Measurements from ENCODE around the gene IL16.
"Not testable (repeated sequence)": the region's sequence is repeated elsewhere in the genome, so short reads cannot be mapped to it uniquely, and the experiment has no call there.

The IL16 gene

DNA sequence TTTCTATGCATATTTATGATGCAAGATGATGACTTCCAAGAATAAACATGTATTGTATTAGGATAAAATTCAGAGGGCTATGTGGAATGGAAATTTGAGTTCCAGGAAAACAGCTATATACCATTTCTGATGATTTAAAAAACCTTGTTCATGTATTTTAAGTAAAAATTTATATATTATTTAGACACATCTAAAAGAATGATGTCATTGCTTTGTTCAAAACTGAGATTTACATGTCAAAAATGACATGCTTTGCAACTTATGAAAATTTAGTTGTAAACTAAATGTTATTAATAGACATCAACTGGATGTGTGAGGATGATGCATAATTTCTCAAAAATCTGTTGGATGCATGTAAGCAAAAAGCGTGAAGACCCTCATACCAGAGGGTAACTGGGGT is 125.0 kb downstream of the IL16 start:
- no peak for DNase-seq

DNA sequence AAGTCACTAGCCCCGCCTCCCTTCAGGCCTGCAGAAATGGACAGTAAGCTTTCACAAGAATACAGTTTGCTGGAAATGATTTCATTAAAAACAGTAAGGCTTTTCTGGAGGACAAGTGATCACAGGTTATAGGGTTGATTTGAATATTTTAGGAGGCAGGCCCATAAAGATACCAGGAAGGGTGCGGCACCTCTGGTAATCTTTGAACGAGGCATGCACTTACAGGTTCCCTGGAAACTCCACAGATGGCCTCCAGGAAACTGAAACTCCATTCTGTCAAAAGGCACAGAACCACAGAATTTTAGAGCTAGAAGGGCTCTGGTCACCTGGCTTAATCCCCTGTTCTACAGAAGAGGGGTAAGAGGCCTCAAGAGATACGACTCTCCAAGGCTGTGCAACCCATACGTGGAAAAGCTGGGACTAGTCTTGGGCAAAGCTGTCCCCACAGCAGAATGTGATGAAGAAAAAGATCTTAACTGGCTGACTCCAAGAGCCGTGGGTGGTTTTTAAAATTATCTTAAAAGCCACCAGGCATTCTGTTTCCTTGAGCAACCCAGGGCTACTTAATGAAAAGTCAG is 126.1 kb downstream of the IL16 start:
- DNase-seq: no peak

DNA sequence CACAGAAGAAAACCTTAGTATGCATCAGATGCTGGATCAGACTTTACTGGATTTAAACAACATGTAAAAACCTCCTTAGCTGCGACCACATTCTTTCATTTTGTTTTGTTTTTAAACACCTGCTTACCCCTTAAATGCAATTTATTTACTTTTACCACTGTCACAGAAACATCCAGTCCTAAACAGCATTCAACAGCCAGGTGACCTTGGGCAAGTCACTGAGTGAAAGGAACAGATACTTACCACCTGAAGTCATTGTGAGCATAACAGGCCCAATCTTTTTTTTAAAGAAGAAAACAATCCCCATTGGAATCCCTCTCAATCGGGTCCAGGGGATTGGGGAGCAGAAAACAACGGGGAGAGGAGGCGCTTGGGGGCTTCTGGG is 126.9 kb downstream of the IL16 start:
- DNase-seq: no peak

DNA sequence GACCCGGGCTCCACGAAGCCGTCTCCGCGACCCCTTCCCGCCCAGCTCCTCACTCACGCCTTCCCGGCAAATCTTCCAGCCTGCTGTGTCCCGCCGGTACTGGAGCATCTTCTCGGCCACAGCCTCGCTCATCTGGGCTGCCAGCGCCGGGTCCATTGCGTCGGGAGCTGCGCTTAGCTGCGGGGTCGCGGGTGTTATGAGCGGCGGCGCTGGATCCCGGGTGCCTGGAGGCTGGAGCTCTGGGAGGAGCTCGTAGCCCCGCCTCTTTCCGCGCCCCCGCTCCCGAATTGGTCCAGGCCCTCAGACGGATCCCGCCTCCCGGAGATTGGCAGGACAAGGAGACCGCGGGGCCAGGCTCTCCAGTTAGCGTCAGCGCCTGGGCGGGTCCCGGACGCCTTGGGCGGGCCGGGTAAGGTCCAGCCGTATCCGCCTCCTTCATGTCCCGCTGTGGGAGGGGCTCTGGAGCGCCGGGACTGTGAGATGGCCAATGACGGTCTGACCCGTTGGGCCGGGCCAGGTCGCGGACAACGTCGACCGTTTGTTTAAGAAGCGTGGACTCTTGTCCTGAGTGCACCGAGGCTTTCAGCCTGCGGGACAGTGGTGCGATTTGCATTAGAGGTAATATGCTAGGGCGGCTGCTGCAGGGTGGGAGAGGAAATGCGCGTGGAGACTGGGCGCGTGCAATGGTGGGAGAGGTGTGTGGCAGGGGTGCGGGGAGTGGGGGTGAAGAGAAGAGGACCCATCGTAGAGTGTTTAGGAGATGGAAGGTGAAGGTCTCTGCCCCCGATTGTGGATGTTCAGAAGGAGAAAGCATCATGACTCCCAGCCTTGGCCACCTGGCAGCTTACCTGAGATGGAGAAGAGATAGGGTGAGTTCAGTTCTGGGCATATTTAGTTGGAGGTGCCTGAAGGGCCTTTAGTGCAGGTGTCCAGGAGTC is 127.5 kb downstream of the IL16 start, which contains the start of gene STARD5:
Gene STARD5 (minus strand): TSS at position 198 of the 938 bp plus-strand sequence. CDS start 42 bp downstream, at position 156.
- DNase-seq: peak; percentile 83 to 94 (median 90)

DNA sequence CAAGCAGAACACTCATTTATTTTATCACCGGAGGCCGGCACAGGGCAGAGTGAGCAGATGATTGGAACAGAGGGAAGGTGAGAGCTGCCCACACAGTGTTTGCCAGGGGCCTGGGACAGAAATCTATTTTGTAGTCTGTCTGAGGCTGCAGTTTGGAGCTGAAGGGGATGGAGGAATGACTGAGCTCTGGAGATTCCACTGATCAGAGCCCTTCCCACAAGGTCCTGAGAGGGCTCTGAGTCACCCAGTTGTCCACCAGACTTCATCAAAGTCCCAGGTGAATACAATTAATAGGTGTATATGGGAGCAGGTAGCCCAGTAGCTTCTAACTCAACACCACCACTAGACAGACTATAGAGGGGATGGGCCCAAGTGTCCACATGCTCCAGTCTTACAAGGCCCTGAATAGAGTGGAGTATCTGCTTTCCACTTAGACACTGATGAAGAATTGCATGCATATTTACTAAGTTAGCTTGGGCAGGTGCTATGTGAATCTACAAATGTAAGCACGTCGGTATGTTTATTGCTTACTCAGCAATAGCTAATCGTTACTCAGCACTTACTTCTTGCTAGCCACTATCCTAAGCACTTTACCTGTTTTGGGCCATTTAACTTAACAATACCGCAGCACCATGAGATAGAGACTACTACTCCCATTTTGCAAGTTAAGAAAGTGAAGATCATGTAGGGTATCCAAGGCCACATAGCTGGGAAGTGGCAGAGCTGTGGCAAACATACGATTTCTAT is 130.0 kb downstream of the IL16 start:
- no peak for DNase-seq

DNA sequence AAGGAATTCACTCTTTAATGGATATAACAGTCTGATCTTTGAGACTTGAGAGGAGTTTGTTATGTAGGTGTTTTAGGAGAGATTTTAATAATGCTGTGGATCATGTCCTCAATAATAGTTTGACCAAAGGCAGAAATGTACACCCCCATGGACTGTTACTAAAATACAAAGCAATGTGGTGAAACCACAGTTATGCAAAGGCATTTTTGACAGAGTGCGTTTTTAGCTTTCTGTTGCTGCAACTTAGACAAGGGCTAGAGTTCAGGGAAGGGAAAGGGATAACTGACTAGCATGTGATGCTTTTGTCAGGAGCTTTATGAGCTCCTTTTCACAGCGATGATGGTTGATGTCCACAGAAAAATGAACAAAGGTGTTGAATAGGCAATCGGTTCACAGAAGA is 130.8 kb downstream of the IL16 start:
- no peak for DNase-seq

DNA sequence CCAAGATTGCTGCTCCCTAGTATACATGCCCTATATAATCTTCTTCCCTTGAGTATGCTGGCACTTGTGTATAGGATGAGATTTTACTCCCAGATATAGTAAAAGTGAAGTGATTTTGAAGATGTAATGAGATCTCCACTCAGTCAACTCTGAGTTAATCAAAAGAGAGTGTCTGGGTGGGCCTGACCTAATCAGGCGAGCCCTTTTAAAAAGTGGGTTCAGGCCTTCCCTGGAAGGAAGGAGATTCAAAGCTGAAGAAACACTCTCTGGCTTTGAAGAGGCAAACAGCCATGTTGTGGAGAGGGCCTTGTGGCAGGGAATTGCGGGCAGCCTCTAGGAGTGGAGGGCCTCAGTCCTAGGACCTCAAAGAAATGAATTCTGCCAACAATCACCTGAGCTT is 132.8 kb downstream of the IL16 start:
- no peak for DNase-seq

DNA sequence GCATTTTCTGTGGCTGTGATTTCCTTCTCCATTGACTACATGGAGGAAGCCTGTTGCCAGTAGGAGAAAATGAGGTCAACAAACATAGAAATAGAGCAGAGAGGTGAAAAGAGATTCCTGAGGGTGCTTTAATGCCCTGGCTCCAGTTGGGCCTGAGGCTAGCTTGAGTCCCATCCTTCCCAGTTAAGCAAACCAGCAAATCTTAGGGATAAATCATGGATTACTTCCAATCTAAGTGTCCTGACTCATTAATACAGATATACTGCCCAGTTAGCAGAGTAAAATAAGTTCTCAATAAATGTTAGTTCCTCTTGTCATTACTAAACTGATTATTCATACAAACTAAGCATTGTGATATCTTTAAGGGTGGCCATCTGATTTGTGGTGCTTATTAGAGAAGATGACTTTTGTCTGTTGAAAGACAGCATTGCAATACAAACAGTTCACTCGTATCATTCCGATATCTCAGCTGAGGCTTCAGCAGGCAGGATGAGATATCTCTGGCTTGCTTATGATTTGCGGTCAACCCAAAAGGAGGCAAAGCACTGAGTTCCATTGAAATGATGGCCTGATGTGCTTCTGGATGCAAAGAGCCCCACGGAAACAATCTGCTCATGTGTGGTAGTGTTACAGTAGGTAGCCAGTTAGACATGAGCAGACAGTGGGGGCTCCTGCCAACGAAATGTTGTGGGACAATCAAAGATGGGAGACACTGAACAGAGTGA is 133.8 kb downstream of the IL16 start:
- DNase-seq: no peak

DNA sequence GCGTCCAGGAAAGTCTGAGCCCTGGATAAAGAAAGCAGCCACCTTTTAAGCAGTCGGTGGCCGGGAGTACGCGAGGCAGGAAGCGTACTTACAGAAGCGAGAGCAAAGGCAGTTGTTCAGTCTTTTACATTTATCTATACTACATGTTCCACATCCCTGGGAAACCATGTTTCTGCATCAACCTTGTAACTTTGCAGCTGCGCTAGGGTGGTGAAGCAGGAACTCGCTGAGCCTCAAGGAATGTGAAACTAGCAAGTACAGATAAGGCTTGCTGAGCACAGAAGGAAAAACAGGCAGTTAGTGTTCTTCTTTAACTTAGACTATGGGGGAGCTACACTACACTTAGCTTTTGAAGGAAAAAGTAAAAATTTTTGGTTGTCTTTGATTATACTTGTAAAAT is 134.5 kb downstream of the IL16 start:
- not testable (repeated sequence) for DNase-seq

DNA sequence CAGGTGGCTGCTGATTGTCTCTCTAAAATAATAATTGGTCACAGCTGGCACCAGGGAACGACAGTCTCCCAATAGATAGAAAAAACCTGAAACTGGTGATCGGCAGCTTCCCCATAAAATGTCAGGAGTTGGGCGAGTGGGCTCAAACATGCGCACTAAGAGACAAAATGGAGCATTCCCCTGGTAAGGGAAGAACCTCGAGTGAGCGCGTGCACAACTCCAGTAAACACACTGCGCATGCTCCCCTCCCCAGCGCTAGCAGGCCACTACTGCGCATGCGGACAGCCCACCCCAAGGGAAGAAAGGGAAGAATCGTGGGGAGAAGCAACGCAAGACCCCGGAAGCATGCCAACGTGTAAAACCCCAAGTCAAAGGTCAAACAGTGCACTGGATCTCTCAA is 134.9 kb downstream of the IL16 start:
- DNase-seq: no peak

DNA sequence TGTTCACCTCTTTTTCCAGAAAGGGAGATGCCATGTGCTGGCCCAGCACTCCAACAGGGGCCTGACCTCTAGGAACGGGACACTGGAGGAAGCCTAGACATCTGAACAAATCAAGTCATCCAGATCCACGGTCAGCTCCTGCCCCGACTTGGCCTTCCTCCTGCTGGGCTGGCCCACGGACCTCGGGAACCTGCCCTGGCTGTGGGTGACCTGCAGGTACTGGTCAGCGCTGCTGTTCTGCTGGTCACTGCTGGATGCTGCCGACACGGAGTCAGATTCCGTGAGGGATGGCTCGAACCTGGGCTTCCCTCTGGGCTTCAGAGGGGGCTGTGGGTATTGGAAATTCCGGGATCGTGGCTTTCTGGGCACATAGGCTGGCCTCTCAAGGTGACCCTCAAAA is 135.6 kb downstream of the IL16 start:
- DNase-seq: no peak

DNA sequence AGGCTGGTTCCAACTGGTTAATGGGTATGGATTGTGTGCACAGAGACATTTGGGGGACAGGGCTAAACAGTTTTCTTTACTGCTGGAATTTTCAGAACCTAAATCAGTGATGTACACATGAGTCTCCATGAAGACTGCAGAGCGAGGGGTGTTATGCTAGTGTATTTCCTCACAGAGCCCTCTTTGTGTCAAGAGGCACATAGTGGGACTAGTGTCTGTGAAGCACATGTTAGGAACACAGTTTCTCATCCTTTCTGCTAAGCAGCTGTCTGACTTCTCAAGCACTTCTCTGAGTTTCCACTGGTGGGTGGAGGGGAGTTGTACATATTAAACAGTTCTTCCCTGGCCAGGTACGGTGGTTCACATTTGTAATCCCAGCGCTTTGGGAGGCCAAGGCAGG is 136.7 kb downstream of the IL16 start:
- DNase-seq: no peak

DNA sequence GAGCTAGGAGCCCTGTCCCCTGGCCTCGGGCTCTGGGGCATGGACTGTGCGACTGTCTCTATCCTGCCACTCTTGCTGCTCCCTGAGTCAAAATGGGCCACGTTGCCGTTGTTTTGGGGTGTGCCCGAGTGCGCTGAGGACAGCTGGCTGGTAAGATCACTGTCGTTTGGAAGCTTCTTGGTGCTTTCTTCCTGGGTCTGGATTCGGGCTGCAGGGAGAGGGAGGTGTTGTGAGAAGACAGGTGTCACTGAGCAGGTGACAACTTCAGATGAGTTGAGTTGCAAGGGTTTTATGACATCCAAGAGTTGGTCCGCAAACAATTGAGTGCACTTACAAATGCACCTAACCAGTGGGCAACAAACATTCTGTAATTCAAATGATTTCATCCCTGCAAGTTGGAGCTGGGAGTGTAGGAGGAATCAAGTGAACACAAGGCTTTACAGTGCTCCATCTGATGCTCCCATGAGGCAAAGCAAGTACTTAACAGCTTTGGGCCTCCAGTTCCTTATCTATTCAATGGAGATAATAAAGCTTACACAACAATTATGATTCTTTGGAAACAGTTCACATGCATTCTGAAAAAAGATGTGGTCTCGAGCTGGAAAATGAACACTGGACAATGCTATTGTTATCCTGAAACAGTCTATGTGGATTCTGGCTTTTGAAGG is 138.2 kb downstream of the IL16 start:
- DNase-seq: no peak

DNA sequence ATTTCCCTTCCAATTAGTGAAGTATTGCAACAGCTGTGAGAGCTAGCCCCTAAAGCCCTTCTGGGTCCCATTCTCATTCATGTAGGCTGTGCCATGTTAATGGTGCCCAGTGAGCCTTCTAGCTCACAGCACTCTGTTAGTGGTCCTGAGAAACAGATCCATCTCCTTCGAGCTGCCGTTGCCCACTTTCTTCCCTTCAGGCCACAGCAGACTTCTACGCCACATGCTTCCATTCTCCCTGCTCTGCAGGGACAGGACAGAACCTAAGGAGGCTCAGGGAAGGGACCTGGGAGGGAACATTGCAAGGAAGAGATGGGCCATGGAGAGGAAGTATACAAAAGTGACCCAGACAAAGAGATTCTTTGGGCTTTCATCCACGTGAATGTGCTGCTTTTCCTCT is 139.0 kb downstream of the IL16 start:
- DNase-seq: no peak

DNA sequence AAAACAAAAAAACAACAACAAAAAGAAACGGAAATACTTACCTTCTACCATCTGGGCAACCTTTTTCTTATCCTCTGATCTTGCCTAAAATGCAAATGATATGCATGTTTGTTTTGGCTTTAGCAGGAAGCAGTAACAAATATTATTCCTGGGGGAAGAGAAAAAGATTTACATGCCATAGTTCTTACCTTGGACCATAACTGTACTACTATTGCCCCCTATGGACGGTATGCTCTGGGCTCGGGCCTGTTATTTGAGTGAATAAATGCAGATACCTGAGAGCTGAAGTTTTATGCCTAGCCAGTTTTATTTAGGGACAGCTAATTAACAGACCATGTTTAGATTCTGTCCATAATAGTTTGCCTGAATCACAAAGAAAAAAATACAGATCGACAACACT is 139.9 kb downstream of the IL16 start:
- no peak for DNase-seq

DNA sequence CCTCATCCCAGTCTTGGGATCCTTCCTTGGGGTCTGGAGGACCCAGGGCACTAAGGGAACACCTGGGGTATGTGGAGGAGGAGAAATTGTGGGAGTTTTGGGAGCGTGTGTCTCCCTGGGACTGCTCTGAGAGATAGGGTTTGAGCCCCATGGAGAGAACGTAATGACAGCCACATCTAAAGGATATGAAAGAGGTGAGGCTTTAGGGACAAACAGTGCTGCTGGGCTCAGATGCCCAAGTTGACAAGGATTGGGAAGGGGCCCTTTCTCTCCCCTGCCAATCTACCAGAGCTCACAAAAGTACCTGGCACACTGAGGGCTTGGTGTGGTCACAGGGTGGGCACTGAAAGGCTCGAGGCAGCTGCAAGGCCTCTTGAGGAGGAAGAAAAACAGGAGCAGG is 140.6 kb downstream of the IL16 start:
- DNase-seq: no peak

DNA sequence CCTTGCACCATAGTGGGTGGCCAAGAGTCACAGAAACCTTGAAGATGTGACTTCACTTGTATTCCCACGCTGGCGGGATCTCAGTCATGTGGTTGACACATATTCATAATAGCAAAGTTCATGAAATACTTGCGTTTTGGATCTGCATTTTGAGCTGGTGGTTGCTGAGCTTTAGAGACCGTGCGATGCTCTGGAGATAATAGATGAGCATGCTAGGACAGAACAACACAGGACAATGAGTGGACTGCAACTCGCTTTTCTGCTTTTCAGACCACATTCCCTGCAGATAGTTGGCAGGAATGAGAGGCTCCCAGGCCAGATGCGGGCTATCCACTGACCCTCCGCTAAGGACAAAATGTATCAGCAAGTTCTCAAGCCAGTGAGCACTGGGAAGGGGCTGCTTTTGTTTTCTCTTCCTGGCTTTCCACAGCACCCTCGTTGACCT is 141.1 kb downstream of the IL16 start:
- DNase-seq: no peak

DNA sequence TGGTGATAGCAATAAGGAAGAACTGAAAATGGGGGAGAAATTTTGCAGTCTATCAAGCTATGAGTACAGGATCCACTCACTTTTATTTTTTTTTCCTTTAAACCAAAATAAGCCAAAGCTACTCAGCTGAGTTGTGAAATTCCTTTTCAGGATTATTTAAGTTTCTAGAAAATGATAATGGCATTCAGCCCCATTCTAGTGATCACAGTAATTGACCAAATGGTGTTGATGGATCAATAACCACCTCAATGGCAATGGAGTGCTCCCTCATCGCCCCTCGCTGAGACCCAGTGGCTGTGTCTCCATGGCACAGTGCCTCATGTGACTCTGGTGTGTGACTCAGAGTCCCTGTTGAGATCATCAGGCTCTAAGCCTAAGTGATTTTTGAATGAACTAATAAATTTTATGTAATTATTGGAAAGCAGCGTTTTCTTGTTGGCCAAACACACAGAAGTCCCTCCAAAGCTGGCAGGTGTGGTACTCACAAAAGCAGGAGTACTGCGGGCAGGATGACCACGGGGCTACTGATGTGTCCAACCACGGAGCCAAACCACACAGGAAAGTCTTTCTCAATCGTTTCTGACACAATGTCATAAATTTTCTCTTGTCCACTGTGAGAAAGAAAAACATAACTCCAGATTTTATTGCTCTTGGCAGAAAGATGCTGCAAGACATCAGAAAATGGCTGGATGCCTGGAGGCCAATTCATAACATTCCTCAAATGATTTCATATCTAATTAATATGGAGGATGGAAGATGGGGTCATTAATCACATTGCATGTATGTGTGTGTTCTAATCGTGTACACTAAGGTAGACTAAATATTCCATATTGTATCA is 141.7 kb downstream of the IL16 start:
- no peak for DNase-seq

DNA sequence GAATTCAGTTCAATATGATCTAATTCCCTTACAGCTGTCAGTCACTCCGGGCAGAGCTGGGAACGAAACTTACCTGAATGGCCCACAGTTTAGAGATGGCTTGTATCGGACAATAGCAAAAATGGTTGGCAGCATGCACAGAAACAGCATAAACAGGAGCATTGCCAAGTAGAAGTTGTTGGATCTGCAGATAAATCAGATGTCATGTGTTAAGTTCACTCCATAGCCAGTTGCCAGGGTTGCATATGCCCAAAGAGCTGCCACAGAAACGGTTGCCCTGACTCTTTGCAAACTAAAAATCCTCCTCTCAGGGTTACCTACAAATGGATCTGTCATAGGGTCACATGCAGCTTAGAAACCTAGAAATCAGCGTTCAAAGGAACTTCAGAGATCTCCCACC is 142.6 kb downstream of the IL16 start:
- no peak for DNase-seq

DNA sequence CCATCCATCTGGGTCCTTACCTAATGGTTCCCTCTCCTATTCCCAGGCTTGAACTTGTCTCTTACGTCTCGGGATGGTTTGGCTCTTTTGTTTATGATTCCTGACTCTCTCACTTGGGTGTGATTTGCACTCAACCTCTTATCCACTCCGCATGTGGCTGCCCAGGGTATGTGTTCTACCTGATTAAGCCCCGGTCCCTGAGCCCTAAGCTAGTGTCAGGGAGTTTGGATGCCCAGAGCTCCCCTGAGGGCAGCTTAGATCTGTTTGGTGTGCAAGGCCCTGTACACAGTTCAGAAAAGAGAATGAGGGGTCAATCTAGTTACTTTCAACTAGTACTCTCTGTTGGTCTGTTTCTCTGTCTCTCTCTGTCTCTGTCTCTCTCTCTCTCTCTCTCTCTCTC is 143.2 kb downstream of the IL16 start:
- no peak for DNase-seq

DNA sequence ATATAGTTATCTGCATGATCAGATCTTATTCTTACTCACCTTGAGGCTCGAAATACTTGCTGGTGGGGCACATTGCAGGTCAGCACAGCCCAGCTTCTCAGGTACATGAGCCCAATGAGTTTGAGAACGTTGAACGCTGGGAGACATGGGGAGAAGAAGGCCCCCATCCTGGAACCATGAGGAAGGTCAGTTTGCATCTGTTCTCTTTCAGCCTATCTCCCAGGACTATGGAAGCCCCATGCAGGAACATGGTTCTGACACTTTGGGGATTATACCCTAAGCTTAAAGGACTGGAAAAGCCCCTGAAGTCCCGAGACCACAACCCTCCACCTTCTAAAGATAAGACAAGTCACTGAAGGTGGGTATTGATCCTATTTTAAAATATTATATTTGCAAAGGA is 144.7 kb downstream of the IL16 start:
- no peak for DNase-seq

DNA sequence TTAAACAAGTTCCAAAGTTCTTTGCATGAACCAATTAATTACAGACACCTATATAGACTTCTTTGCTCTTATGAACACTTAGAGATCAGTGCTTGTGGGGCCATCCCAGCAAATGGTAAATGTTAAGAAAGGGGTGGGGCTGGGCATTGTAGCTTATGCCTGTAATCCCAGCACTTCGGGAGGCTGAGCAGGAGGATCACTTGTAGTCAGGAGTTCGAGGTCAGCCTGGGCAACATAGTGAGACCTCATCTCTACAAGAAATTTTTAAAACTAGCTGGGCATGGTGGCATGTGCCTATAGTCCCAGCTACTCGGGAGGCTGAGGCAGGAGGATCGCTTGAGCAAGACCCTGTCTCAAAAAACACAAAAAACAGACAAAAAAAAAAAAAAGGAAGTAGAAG is 146.7 kb downstream of the IL16 start:
- no peak for DNase-seq

Measured in activated naive CD4-positive, alpha-beta T cell (primary cell).